ENCODE measurements around the gene NDUFC2.
"Not testable (repeated sequence)": the region's sequence is repeated elsewhere in the genome, so short reads cannot be mapped to it uniquely, and the experiment has no call there.

NDUFC2 gene

GRCh38 chr11:78049348-78049747 lies 30.3 kb downstream of the NDUFC2 start:
- TF ChIP-seq CTCF (conservative IDR thresholded peaks at IDR 0.05; ENCODE audit: low read length) = no peak
- no peak overlapping the region for H3K4me3 ChIP-seq (ENCODE audit: low read length)
- no peak for DNase-seq (ENCODE audit: low read depth)

GRCh38 chr11:78048561-78048960 lies 31.1 kb downstream of the NDUFC2 start:
- H3K4me3 ChIP-seq (ENCODE audit: low read length) = no peak overlapping the region
- DNase-seq (ENCODE audit: low read depth) = no peak
- TF ChIP-seq CTCF (conservative IDR thresholded peaks at IDR 0.05; ENCODE audit: low read length) = no peak; the same call in 1 of the 2 replicates

GRCh38 chr11:78046486-78046854 lies 33.2 kb downstream of the NDUFC2 start:
- H3K4me3 ChIP-seq (ENCODE audit: low read length) = no peak overlapping the region
- no peak for DNase-seq (ENCODE audit: low read depth)
- TF ChIP-seq CTCF (conservative IDR thresholded peaks at IDR 0.05; ENCODE audit: low read length) = no peak

GRCh38 chr11:78045851-78046485 lies 33.7 kb downstream of the NDUFC2 start:
- DNase-seq (ENCODE audit: low read depth) = peak; percentile 46
- TF ChIP-seq CTCF (conservative IDR thresholded peaks at IDR 0.05; ENCODE audit: low read length) = peak; percentile 67
- peak overlapping the region; percentile 68 for H3K4me3 ChIP-seq (ENCODE audit: low read length)

GRCh38 chr11:78044706-78045105 lies 35.0 kb downstream of the NDUFC2 start:
- no peak overlapping the region for H3K4me3 ChIP-seq (ENCODE audit: low read length)
- no peak for TF ChIP-seq CTCF (conservative IDR thresholded peaks at IDR 0.05; ENCODE audit: low read length)
- no peak for DNase-seq (ENCODE audit: low read depth)

- no peak for TF ChIP-seq CTCF (conservative IDR thresholded peaks at IDR 0.05; ENCODE audit: low read length)
Observed at GRCh38 chr11:78041843-78042440, 37.7 kb downstream of the NDUFC2 start.

GRCh38 chr11:78041380-78041719 lies 38.3 kb downstream of the NDUFC2 start:
- DNase-seq (ENCODE audit: low read depth); H3K4me3 ChIP-seq (ENCODE audit: low read length): not testable (repeated sequence)

More at GRCh38 chr11:78041843-78042440, 37.7 kb downstream of the NDUFC2 start:
- DNase-seq (ENCODE audit: low read depth) = no peak
- H3K4me3 ChIP-seq (ENCODE audit: low read length) = no peak overlapping the region
